ENCODE results near the gene FAF2.
A peak's percentile ranks its signal among the peaks of the same experiment; 100 is the strongest.

FAF2 gene

DNA sequence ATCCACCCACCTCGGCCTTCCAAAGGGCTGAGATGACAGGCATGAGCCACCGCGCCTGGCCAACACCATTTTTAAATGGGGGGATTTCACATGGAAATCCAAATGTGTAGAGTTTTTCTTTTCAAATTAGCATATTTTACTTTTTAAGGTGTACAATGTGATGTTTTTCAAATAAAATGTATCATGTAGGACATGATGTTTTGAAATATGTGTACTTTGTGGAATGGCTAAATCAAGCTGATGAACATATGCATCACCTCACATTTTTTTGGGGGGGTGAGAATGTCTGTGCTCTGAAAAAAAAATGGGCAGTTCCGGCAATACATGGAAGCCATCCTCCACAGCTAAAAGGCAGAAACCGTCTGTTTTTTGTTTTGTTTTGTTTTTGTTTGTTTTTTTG is 3.4 kb upstream of the FAF2 start:
- H3K4me3 Mint-ChIP-seq = peak overlapping the region in 2 of 3 experiments; percentile 11 to 34
- H3K27ac Mint-ChIP-seq = no peak overlapping the region
- TF ChIP-seq, protein P1, sequence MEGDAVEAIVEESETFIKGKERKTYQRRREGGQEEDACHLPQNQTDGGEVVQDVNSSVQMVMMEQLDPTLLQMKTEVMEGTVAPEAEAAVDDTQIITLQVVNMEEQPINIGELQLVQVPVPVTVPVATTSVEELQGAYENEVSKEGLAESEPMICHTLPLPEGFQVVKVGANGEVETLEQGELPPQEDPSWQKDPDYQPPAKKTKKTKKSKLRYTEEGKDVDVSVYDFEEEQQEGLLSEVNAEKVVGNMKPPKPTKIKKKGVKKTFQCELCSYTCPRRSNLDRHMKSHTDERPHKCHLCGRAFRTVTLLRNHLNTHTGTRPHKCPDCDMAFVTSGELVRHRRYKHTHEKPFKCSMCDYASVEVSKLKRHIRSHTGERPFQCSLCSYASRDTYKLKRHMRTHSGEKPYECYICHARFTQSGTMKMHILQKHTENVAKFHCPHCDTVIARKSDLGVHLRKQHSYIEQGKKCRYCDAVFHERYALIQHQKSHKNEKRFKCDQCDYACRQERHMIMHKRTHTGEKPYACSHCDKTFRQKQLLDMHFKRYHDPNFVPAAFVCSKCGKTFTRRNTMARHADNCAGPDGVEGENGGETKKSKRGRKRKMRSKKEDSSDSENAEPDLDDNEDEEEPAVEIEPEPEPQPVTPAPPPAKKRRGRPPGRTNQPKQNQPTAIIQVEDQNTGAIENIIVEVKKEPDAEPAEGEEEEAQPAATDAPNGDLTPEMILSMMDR (IDR thresholded peaks at IDR 0.05; ENCODE audit: unreplicated experiment in 3 of 3) = no peak
- no peaks in the 10 kb centered on the region for H3K9me3 Mint-ChIP-seq
- peaks cover 6% of the 10 kb centered on the region for H3K4me1 Mint-ChIP-seq
- H3K36me3 Mint-ChIP-seq (ENCODE audit: low read depth) = no peaks in the 10 kb centered on the region
- peaks cover under 1% of the 10 kb centered on the region for H3K27me3 Mint-ChIP-seq (ENCODE audit: low read depth)

DNA sequence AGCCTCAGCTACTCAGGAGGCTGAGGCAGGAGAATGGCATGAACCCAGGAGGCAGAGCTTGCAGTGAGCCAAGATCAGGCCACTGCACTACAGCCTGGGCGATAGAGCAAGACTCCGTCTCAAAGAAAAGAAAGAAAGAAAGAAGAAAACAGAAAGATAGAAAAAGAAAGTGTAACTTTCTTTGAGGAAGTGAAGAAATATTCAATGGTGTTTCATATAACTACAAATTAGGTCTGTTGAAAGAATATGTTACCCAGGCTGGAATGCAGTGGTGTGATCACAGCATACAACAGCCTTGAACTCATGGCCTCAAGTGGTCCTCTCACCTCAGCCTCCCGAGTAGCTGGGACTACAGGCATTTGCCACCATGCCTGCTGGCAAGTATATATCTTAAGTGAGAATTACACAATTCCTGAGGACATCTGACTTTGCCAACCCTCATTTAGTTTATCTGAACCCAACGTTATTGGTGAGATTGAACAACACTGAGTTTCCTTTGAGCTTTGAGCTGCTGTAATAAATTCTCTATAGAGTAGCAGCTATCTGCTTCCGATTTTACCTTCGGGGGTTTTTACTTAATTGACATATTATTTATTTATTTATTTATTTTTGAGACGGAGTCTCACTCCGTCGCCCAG is 2.0 kb upstream of the FAF2 start:
- Mint-ChIP-seq H3K9me3 (no peaks in the 10 kb centered on the region), H3K27ac (no peak overlapping the region), H3K27me3 (ENCODE audit: low read depth) (no peaks in the 10 kb centered on the region), H3K36me3 (ENCODE audit: low read depth) (peaks cover 9% of the 10 kb centered on the region), H3K4me3 (peak overlapping the region; percentile 74 to 95 (median 78)), H3K4me1 (peaks cover 12% of the 10 kb centered on the region)
- TF ChIP-seq, protein P1 (IDR thresholded peaks at IDR 0.05; ENCODE audit: unreplicated experiment in 3 of 3) = no peak

DNA sequence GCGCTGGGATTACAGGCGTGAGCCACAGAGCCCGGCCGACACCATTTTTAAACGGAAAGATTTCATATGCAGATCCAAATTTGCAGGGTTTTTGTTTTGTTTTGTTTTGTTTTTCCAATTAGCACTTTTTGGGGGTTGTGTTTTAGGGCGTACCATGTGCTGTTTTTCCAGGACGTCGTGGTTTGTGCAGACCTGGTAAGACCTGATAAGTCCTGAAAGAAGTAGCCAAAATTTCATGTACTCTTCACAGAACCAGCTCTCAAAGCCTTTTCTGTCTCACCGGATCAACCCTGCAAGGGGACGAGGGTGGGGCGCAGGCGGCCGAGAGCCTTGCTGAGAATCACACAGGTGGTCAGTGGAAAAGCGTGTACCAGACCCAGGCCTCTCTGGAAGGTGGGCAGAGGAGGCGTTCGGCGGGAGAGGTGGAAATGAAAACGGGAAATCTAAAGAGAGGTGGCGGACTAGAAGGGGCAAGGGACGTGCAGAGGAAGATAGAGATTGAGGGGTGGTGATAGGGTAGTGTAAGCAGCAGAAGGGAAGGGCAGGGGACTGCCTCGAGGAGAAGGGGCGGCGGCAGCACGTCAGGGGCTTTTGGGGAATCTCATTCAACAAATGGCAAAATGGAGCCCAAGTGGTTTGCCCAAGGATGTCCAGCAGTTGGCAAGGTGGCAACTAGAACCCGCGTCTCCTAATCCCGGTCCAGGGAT is 1.1 kb upstream of the FAF2 start:
- Mint-ChIP-seq H3K27me3 (ENCODE audit: low read depth) (no peaks in the 10 kb centered on the region), H3K9me3 (no peaks in the 10 kb centered on the region)

DNA sequence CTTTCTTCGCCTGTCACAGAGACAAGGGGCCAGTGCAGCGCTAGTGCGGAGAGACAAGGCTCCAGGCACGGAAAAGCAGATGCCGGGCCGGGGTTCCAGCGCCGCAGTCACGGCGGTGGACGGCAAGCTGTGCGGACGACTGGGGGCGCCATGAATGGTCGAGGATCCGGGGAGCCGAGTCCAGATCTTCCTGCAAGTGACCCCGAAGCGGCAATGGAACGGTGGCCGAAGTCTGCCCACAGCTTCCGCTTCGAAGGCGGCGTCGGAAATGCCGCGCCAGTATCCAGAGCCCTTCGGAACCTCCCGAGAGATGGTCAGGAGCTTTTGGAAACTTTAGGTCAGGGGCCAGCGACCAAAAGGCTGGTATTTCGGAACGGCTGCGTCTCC is 601 bp upstream of the FAF2 start:
- Mint-ChIP-seq H3K4me1 (peaks cover 16% of the 10 kb centered on the region), H3K4me3 (peak overlapping the region; percentile 94 to 98 (median 95)), H3K27ac (peak overlapping the region; percentile 96 to 98 (median 97)), H3K36me3 (ENCODE audit: low read depth) (peaks cover 13% of the 10 kb centered on the region), H3K27me3 (ENCODE audit: low read depth) (no peaks in the 10 kb centered on the region), H3K9me3 (no peaks in the 10 kb centered on the region)
- TF ChIP-seq, protein P1 (IDR thresholded peaks at IDR 0.05; ENCODE audit: unreplicated experiment in 3 of 3) = no peak

More for the DNA sequence above, 1.1 kb upstream of the FAF2 start:
- H3K4me3 Mint-ChIP-seq = peak overlapping the region; percentile 94 to 98 (median 95)
- H3K27ac Mint-ChIP-seq = peak overlapping the region; percentile 96 to 98 (median 97)
- TF ChIP-seq, protein P1 (IDR thresholded peaks at IDR 0.05; ENCODE audit: unreplicated experiment in 3 of 3) = no peak
- H3K4me1 Mint-ChIP-seq = peaks cover 12% of the 10 kb centered on the region
- peaks cover 9% of the 10 kb centered on the region for H3K36me3 Mint-ChIP-seq (ENCODE audit: low read depth)

DNA sequence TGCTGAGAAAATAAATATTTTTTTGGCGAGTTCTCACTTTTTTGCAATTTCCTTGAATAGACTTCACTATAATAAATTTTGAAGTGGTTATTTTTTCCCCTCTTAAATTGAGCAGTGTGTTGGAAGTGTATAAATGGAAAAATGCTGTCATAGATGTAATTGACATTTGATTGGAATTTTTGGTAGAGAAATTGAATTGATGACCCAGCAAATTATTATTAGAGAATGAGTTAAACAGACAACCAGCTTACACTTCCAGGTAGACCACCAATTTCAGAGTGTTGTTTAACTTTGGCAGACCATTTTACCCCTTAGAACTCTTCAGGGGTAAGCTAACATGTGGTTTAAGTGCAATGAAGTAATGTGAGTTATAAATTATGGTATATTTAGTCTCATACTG is 1.9 kb downstream of the FAF2 start:
- TF ChIP-seq, protein P1 (IDR thresholded peaks at IDR 0.05; ENCODE audit: unreplicated experiment in 3 of 3) = no peak
- Mint-ChIP-seq H3K4me3 (peak overlapping the region; percentile 43 to 71 (median 59)), H3K36me3 (ENCODE audit: low read depth) (peaks cover 25% of the 10 kb centered on the region), H3K4me1 (peaks cover 17% of the 10 kb centered on the region), H3K27me3 (ENCODE audit: low read depth) (no peaks in the 10 kb centered on the region), H3K27ac (no peak overlapping the region), H3K9me3 (no peaks in the 10 kb centered on the region)
